Central memory CD8-positive, alpha-beta T cell (primary cell): Measurements from ENCODE around the gene SYNGR1.
"Not testable (repeated sequence)": the region's sequence is repeated elsewhere in the genome, so short reads cannot be mapped to it uniquely, and the experiment has no call there.

ENCODE experiments used
- ATAC-seq: fragments of 150-1000 bp; cut with Tn5 transposase; replicated peaks from 2 replicates; pipeline ENCODE4 v1.10.0; 2022; ENCODE audit warnings: mild to moderate bottlenecking, moderate FRiP score, moderate number of reproducible peaks; ENCODE audit not compliant: poor library complexity, severe bottlenecking; ENCODE audit errors: extremely low read depth
- DNase-seq, 2 donors: peaks; one replicate each; pipeline ENCODE4 v3.0.0; 2021; ENCODE audit warnings: low spot score in 2 of 2
- H3K27ac Mint-ChIP-seq: one replicate; pipeline ENCODE4 v1.8.0; 2022; ENCODE audit warnings: low read depth, mild to moderate bottlenecking, moderate library complexity, mixed read lengths
- H3K27me3 Mint-ChIP-seq: one replicate; pipeline ENCODE4 v1.8.0; 2022; ENCODE audit warnings: mixed read lengths
- H3K36me3 Mint-ChIP-seq: one replicate; pipeline ENCODE4 v1.8.0; 2022; ENCODE audit warnings: mild to moderate bottlenecking, moderate library complexity, mixed read lengths; ENCODE audit not compliant: insufficient read depth
- H3K4me1 Mint-ChIP-seq: one replicate; pipeline ENCODE4 v1.8.0; 2022; ENCODE audit warnings: mixed read lengths
- H3K4me3 Mint-ChIP-seq: one replicate; pipeline ENCODE4 v1.8.0; 2022; ENCODE audit warnings: mild to moderate bottlenecking, moderate library complexity, mixed read lengths
- H3K9me3 Mint-ChIP-seq: one replicate; pipeline ENCODE4 v1.8.0; 2022; ENCODE audit warnings: mixed read lengths

SYNGR1 gene

GRCh38 chr22:39348909-39349505 is 784 bp upstream of the SYNGR1 start:
- ATAC-seq: no peak
- H3K4me1 Mint-ChIP-seq: peaks cover 7% of the 10 kb centered on the region
- H3K27ac Mint-ChIP-seq: no peak overlapping the region
- H3K9me3 Mint-ChIP-seq: no peaks in the 10 kb centered on the region
- peaks cover 34% of the 10 kb centered on the region for H3K27me3 Mint-ChIP-seq
- H3K36me3 Mint-ChIP-seq: peaks cover 2% of the 10 kb centered on the region
- H3K4me3 Mint-ChIP-seq: peak overlapping the region; percentile 79
- DNase-seq: no peak

- Mint-ChIP-seq H3K27me3 (peaks cover 29% of the 10 kb centered on the region), H3K9me3 (no peaks in the 10 kb centered on the region), H3K4me3 (peak overlapping the region; percentile 79), H3K27ac (no peak overlapping the region), H3K4me1 (peaks cover 7% of the 10 kb centered on the region), H3K36me3 (peaks cover 2% of the 10 kb centered on the region)
- DNase-seq: no peak
- ATAC-seq: no peak
Observed at GRCh38 chr22:39349506-39349966, 255 bp upstream of the SYNGR1 start.

DNA sequence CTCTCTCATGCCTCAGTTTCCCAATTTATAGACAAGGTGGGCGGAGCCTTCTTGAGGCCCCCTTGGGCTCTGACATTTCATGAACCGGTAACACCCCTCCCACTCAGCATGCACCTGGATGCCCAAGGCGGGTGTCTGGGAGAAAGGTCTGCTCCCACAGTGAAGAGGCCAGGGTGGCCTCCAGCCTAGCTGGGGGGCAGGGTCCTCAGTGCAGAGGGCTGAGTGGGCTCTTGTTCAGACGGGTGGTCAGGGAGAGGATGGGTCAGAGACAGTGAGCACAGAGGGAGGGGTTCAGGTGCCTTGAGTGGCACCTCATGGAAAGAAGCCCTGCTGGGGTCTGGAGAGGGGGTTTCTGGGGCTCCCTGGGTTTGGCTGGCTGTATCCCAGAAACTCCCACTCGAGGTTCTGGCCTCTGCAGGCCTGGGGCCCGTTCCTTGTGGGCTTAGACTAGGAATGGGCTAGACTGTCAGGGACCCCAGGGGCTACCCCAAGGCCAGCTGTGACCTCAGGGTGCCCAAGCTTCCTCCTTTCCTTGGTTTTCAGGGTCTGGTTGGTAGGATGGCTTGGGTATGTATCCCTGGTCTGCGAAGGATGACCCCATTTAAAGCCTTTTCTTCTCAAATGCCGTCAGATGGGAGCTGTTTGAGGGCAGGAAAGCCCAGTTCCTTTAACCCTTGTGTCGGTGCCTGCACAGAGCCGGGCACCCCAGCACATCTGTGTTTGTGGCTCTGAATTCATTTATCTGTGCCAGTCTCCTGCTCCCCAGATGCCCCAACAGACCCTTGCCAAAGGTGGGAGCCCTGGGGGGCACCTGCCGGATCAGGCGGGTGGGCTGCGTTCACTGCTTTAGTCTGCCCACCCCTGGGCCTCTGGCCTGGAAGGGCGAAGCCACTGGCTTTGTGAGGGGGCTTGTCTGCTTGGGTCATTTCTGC is 1.2 kb downstream of the SYNGR1 start:
- peaks cover 28% of the 10 kb centered on the region for H3K27me3 Mint-ChIP-seq
- H3K4me3 Mint-ChIP-seq: peak overlapping the region; percentile 79
- ATAC-seq: no peak
- no peak overlapping the region for H3K27ac Mint-ChIP-seq
- peaks cover 2% of the 10 kb centered on the region for H3K36me3 Mint-ChIP-seq
- no peak for DNase-seq
- H3K9me3 Mint-ChIP-seq: no peaks in the 10 kb centered on the region
- peaks cover 7% of the 10 kb centered on the region for H3K4me1 Mint-ChIP-seq

GRCh38 chr22:39351689-39352214 is 2.0 kb downstream of the SYNGR1 start:
- peak overlapping the region; percentile 79 for H3K4me3 Mint-ChIP-seq

GRCh38 chr22:39352306-39352891 is 2.6 kb downstream of the SYNGR1 start:
- no peak for ATAC-seq

More at GRCh38 chr22:39351689-39352214, 2.0 kb downstream of the SYNGR1 start:
- peaks cover 2% of the 10 kb centered on the region for H3K36me3 Mint-ChIP-seq
- no peak for DNase-seq
- no peak for ATAC-seq
- H3K27ac Mint-ChIP-seq: no peak overlapping the region
- H3K9me3 Mint-ChIP-seq: no peaks in the 10 kb centered on the region
- peaks cover 7% of the 10 kb centered on the region for H3K4me1 Mint-ChIP-seq
- peaks cover 28% of the 10 kb centered on the region for H3K27me3 Mint-ChIP-seq

GRCh38 chr22:39353346-39353745 is 3.6 kb downstream of the SYNGR1 start:
- Mint-ChIP-seq H3K9me3 (no peaks in the 10 kb centered on the region), H3K4me3 (no peak overlapping the region), H3K36me3 (no peaks in the 10 kb centered on the region), H3K27me3 (peaks cover 28% of the 10 kb centered on the region), H3K27ac (no peak overlapping the region), H3K4me1 (peaks cover 7% of the 10 kb centered on the region)
- peak; percentile 52 for ATAC-seq
- no peak for DNase-seq

More at GRCh38 chr22:39352306-39352891, 2.6 kb downstream of the SYNGR1 start:
- Mint-ChIP-seq H3K4me1 (peaks cover 7% of the 10 kb centered on the region), H3K27me3 (peaks cover 28% of the 10 kb centered on the region), H3K9me3 (no peaks in the 10 kb centered on the region), H3K27ac (no peak overlapping the region), H3K4me3 (no peak overlapping the region), H3K36me3 (peaks cover 2% of the 10 kb centered on the region)
- DNase-seq: no peak

- no peak overlapping the region for H3K27ac Mint-ChIP-seq
- ATAC-seq: no peak
- no peaks in the 10 kb centered on the region for H3K4me1 Mint-ChIP-seq
- H3K36me3 Mint-ChIP-seq: peaks cover 2% of the 10 kb centered on the region
- DNase-seq: no peak
- H3K27me3 Mint-ChIP-seq: peaks cover 18% of the 10 kb centered on the region
- no peaks in the 10 kb centered on the region for H3K9me3 Mint-ChIP-seq
- H3K4me3 Mint-ChIP-seq: no peak overlapping the region
Observed at GRCh38 chr22:39355080-39355479, 5.3 kb downstream of the SYNGR1 start.

DNA sequence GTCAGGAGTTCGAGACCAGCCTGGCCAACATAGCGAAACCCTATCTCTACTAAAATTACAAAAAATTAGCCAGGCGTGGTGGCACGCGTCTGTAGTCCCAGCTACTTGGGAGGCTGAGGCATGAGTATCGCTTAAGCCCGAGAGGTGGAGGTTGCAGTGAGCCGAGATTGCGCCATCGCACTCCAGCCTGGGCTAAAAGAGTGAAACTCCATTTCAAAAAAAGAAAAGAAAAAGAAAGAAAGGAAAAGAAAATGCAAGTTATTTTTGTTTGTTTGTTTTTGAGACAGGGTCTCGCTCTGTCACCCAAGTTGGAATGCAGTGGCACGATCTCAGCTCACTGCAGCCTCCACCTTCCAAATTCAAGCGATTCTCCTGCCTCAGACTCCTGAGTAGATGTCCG is 6.0 kb downstream of the SYNGR1 start:
- peaks cover 13% of the 10 kb centered on the region for H3K27me3 Mint-ChIP-seq
- DNase-seq, H3K27ac Mint-ChIP-seq, H3K9me3 Mint-ChIP-seq, H3K36me3 Mint-ChIP-seq, H3K4me3 Mint-ChIP-seq, H3K4me1 Mint-ChIP-seq, ATAC-seq: not testable (repeated sequence)

DNA sequence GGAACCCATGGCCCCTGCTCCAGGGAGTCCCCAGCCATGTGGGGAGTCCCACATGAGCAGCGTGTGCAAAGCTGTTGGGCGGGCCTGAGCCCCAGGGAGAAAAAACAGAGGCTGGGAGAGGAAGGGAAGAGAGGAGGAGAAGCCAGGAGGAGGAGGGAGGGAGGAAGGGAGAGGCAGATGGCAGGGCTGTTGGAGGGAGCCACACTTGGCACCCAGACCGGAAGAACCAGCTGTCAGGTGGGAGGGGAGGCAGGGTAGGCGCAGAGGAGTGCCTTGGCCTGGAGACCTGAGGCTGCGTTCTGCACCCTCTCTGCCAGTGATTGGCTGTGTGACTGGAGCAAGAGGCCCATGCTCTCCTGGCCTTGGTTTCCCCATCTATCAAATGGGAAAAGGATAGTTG is 6.7 kb downstream of the SYNGR1 start:
- Mint-ChIP-seq H3K9me3 (no peaks in the 10 kb centered on the region), H3K4me3 (no peak overlapping the region), H3K27ac (no peak overlapping the region), H3K4me1 (no peaks in the 10 kb centered on the region), H3K36me3 (peaks cover 2% of the 10 kb centered on the region), H3K27me3 (peaks cover 6% of the 10 kb centered on the region)
- ATAC-seq (no peak), DNase-seq (no peak)

DNA sequence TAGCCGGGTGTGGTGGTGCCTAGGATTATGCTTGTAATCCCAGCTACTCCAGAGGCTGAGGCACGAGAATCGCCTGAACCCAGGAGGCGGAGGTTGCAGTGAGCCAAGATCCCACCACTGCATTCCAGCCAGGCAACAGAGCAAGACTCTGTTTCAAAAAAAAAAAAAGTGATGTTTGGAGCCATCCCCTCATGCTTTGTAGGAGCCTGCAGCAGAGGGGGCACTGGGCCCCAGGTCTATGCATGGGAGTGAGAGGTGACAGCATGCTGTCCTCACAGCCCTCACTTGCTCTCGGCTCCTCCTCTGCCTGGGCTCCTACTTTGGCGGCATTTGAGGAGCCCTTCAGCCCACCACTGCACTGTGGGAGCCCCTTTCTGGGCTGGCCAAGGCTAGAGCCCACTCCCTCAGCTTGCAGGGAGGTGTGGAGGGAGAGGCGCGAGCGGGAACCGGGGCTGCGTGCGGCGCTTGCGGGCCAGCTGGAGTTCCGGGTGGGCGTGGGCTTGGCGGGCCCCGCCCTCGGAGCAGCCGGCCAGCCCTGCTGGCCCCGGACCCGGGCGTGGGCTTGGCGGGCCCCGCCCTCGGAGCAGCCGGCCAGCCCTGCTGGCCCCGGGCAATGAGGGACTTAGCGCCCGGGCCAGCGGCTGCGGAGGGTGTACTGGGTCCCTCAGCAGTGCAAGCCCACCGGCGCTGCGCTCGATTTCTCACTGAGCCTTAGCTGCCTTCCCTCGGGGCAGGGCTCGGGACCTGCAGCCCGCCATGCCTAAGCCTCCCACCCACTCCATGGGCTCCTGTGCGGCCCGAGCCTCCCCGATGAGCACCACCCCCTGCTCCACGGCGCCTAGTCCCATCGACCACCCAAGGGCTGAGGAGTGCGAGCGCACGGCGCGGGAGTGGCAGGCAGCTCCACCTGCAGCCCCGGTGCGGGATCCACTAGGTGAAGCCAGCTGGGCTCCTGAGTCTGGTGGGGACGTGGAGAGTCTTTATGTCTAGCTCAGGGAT is 7.6 kb downstream of the SYNGR1 start:
- not testable (repeated sequence) for H3K36me3 Mint-ChIP-seq, ATAC-seq, H3K9me3 Mint-ChIP-seq, DNase-seq, H3K27ac Mint-ChIP-seq, H3K27me3 Mint-ChIP-seq, H3K4me3 Mint-ChIP-seq, H3K4me1 Mint-ChIP-seq

DNA sequence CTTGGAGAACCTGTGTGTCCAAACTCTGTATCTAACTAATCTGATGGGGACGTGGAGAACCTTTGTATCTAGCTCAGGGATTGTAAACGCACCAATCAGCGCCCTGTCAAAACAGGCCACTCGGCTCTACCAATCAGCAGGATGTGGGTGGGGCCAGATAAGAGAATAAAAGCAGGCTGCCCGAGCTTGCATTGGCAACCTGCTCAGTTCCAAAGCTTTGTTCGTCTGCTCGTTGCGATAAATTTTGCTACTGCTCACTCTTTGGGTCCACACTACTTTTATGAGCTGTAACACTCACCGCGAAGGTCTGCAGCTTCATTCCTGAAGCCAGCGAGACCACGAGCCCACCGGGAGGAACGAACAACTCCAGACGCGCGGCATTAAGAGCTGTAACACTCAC is 8.4 kb downstream of the SYNGR1 start:
- not testable (repeated sequence) for ATAC-seq, H3K4me1 Mint-ChIP-seq, H3K36me3 Mint-ChIP-seq, H3K4me3 Mint-ChIP-seq, H3K27me3 Mint-ChIP-seq, DNase-seq, H3K9me3 Mint-ChIP-seq, H3K27ac Mint-ChIP-seq
